Adrenal gland (tissue), 5 donors: ENCODE data around the gene CDK6.

ENCODE experiments used
- CTCF ChIP-seq, 6 experiments: fragments of 450-650 bp in 4 of 6; fragments of 200-600 bp in 2 of 6; sonication (generic) in 1 of 6; IDR thresholded peaks; 1 replicate in 5 of 6; 2 replicates in 1 of 6; pipeline versions ENCODE4 v1.5.1 to v1.8.0; 2016 to 2021; ENCODE audit warnings: antibody characterized with exemption in 6 of 6, mild to moderate bottlenecking in 2 of 6, moderate library complexity in 1 of 6
- POLR2A ChIP-seq, 2 donors: fragments of 450-650 bp; IDR thresholded peaks; one replicate each; pipeline ENCODE4 v1.6.1; 2017; ENCODE audit warnings: antibody characterized with exemption in 2 of 2, mild to moderate bottlenecking in 2 of 2, moderate library complexity in 1 of 2
- donor health status: DM: no; HTN: no; CAD: no.

- TF ChIP-seq POLR2A (IDR thresholded peaks at IDR 0.05) (no peak), CTCF (IDR thresholded peaks at IDR 0.05) (no peak)
Measured at GRCh38 chr7:92716825-92717580, 119.4 kb downstream of the CDK6 start.
